HepG2 (cell line): Measurements from ENCODE around the gene LZTR1. TPM values are rescaled to one million over a fixed set of nuclear protein-coding genes. Genes with fewer than 3 reads are reported as not detected.

Experiments used
- AGO1 ChIP-seq: fragments of 200-400 bp; formaldehyde crosslinking; IDR thresholded peaks from 2 replicates; pipeline ENCODE4 v1.6.1; 2017; ENCODE audit warnings: mild to moderate bottlenecking, low read depth, low read length, moderate library complexity; ENCODE audit not compliant: poor library complexity, severe bottlenecking
- ARID2 ChIP-seq: sonication (generic); formaldehyde crosslinking; IDR thresholded peaks from 2 replicates; pipeline ENCODE4 v1.8.1; 2022; ENCODE audit warnings: mild to moderate bottlenecking, missing genetic modification reagents, borderline replicate concordance
- ATF4 ChIP-seq, 2 experiments: fragments of 450-650 bp in 1 of 2; sonication (generic) in 1 of 2; formaldehyde crosslinking; IDR thresholded peaks; 2 replicates each; pipeline versions ENCODE4 v1.5.0 to v1.8.0; 2020 to 2022; ENCODE audit warnings: mild to moderate bottlenecking in 1 of 2, missing genetic modification reagents in 1 of 2
- CCDC6 ChIP-seq: sonication (generic); formaldehyde crosslinking; IDR thresholded peaks from 2 replicates; pipeline ENCODE4 v1.8.1; 2022; ENCODE audit warnings: mild to moderate bottlenecking, missing genetic modification reagents, moderate library complexity
- FOSL2 ChIP-seq: sonication (generic); formaldehyde crosslinking; IDR thresholded peaks from 2 replicates; pipeline ENCODE4 v1.4.0; 2020; ENCODE audit warnings: missing genetic modification reagents
- FOXP4 ChIP-seq: sonication (generic); formaldehyde crosslinking; IDR thresholded peaks from 2 replicates; pipeline ENCODE4 v1.4.0; 2020; ENCODE audit warnings: missing genetic modification reagents
- GLMP ChIP-seq: sonication (generic); formaldehyde crosslinking; IDR thresholded peaks from 2 replicates; pipeline ENCODE4 v1.9.0; 2021; ENCODE audit warnings: missing genetic modification reagents, mild to moderate bottlenecking, borderline replicate concordance
- GTF2F1 ChIP-seq: fragments of 150-350 bp; IDR thresholded peaks from 2 replicates; pipeline ENCODE4 v1.6.1; 2014; ENCODE audit warnings: low read length
- HHEX ChIP-seq: IDR thresholded peaks from 2 replicates; pipeline ENCODE4 v1.6.1; 2016; ENCODE audit warnings: control low read depth
- HMG20A ChIP-seq: IDR thresholded peaks from 2 replicates; pipeline ENCODE4 v1.6.1; 2016; ENCODE audit warnings: borderline replicate concordance
- PATZ1 ChIP-seq: sonication (generic); formaldehyde crosslinking; IDR thresholded peaks from 2 replicates; pipeline ENCODE4 v1.4.0; 2020; ENCODE audit warnings: missing genetic modification reagents
- SAFB2 ChIP-seq: sonication (generic); formaldehyde crosslinking; IDR thresholded peaks from 2 replicates; pipeline ENCODE4 v1.5.1; 2020; ENCODE audit warnings: missing genetic modification reagents, low read depth, mild to moderate bottlenecking, borderline replicate concordance
- ZBTB10 ChIP-seq: sonication (generic); formaldehyde crosslinking; IDR thresholded peaks from 2 replicates; pipeline ENCODE4 v1.4.0; 2020; ENCODE audit warnings: missing genetic modification reagents, borderline replicate concordance
- ZFP41 ChIP-seq: sonication (generic); formaldehyde crosslinking; IDR thresholded peaks from 2 replicates; pipeline ENCODE4 v1.4.0; 2020; ENCODE audit warnings: mild to moderate bottlenecking, missing genetic modification reagents, borderline replicate concordance
- ZNF33B ChIP-seq: sonication (generic); formaldehyde crosslinking; IDR thresholded peaks from 2 replicates; pipeline ENCODE4 v1.5.1; 2020; ENCODE audit warnings: mild to moderate bottlenecking, missing genetic modification reagents
- ZNF547 ChIP-seq: sonication (generic); formaldehyde crosslinking; IDR thresholded peaks from 2 replicates; pipeline ENCODE4 v1.5.1; 2020; ENCODE audit warnings: mild to moderate bottlenecking, missing genetic modification reagents
- ZNF639 ChIP-seq: conservative IDR thresholded peaks from 2 replicates; pipeline ENCODE4 v1.6.1; 2018; ENCODE audit warnings: missing genetic modification reagents
- ZNF674 ChIP-seq: sonication (generic); formaldehyde crosslinking; IDR thresholded peaks from 2 replicates; pipeline ENCODE4 v1.5.0; 2020; ENCODE audit warnings: low read depth, mild to moderate bottlenecking, missing genetic modification reagents
- polyA plus RNA-seq, 8 experiments: library from polyadenylated mRNA; depleted of rRNA in 3 of 8; stranded (reverse) in 7 of 8; unstranded in 1 of 8; fragments of >200 nt; fragmentation: Illumina TruSeq in 4 of 8; extraction: Trizol in 4 of 8; gene quantifications; 2 replicates each; pipeline versions ENCODE4 v1.2.1 to v1.2.3, GENCODE V29; 2011 to 2016; ENCODE audit warnings: low read depth in 4 of 8, missing spikeins in 1 of 8, mixed read lengths in 1 of 8; ENCODE audit not compliant: insufficient read depth in 1 of 8
- total RNA-seq, 5 experiments: library from RNA; depleted of rRNA; stranded (reverse); fragments of >200 nt; fragmentation: Illumina TruSeq; extraction: Trizol; gene quantifications; 2 replicates each; pipeline ENCODE4 v1.2.3, GENCODE V29; 2016; ENCODE audit warnings: low read depth in 1 of 5

Gene LZTR1
- total and polyA plus RNA-seq, 2 of the 13 experiments (the other 11 are each of a cell fraction or from before 2014, with no cell fraction given): 21.8 to 22.4 TPM

- TF ChIP-seq HHEX (CRISPR knock-in tag) (no peak), ZNF33B (CRISPR knock-in tag) (no peak), ZNF547 (CRISPR knock-in tag) (no peak; the same call in 1 of the 2 replicates), GLMP (CRISPR knock-in tag) (no peak), ARID2 (CRISPR knock-in tag) (no peak), ZBTB10 (CRISPR knock-in tag) (no peak), CCDC6 (no peak), PATZ1 (peak; percentile 20; the same call in 1 of the 2 replicates), GTF2F1 (no peak), ZNF639 (0 out of 2 replicates have a peak, but pooled peaks have one; percentile 20), FOXP4 (CRISPR knock-in tag) (peak; percentile 93), AGO1 (no peak), SAFB2 (CRISPR knock-in tag) (no peak), ZFP41 (CRISPR knock-in tag) (no peak), FOSL2 (CRISPR knock-in tag) (peak; percentile 52), HMG20A (CRISPR knock-in tag) (peak; percentile 60; the same call in 1 of the 2 replicates), ZNF674 (CRISPR knock-in tag) (no peak), ATF4 (CRISPR knock-in tag; IDR thresholded peaks at IDR 0.05) (no peak)
Measured at GRCh38 chr22:20949698-20950183, 32.4 kb upstream of the LZTR1 start (continued).
